H1 (cell line): ENCODE data around the gene CYP2W1. TPM values are rescaled to one million over a fixed set of nuclear protein-coding genes. Genes with fewer than 3 reads are reported as not detected.

Source experiments
- ATF3 ChIP-seq: IDR thresholded peaks from 2 replicates; pipeline ENCODE4 v1.6.1; 2011; ENCODE audit warnings: low read depth, mild to moderate bottlenecking, low read length; ENCODE audit not compliant: insufficient read depth
- BCL11A ChIP-seq, 2 experiments: IDR thresholded peaks; one replicate each; pipeline ENCODE4 v1.6.1; 2011; ENCODE audit warnings: low read depth in 2 of 2, low read length in 2 of 2, mild to moderate bottlenecking in 2 of 2
- CEBPB ChIP-seq: IDR thresholded peaks from 2 replicates; pipeline ENCODE4 v1.6.1; 2012; ENCODE audit warnings: low read depth, low read length
- CREB1 ChIP-seq: IDR thresholded peaks from 2 replicates; pipeline ENCODE4 v1.6.1; 2012; ENCODE audit warnings: inconsistent platforms
- ZNF274 ChIP-seq: IDR thresholded peaks from 2 replicates; pipeline ENCODE4 v1.7.0; 2012; ENCODE audit warnings: low read length, borderline replicate concordance; ENCODE audit errors: extremely low read depth
- polyA plus RNA-seq, 7 experiments: library from polyadenylated mRNA; depleted of rRNA in 3 of 7; stranded (reverse) in 5 of 7; unstranded in 2 of 7; fragments of >200 nt in 5 of 7; fragments of 200-250 nt in 2 of 7; gene quantifications; 1 replicate in 5 of 7; 2 replicates in 1 of 7; 4 replicates in 1 of 7; pipeline versions ENCODE4 v1.2.1 to v1.2.3, GENCODE V29; 2011 to 2013; ENCODE audit warnings: missing spikeins in 2 of 7, mixed read lengths in 2 of 7
- total RNA-seq: library from RNA; stranded (reverse); fragmentation: NEBNext Ultra II Directional; extraction: Animal tissue kit (Norgen Biotek cat#: 25700); gene quantifications from 2 replicates; pipeline ENCODE4 v1.2.1, GENCODE V29; 2021

Gene CYP2W1
- total and polyA plus RNA-seq, 2 of the 8 experiments (the other 6 are each of a cell fraction or from before 2014, with no cell fraction given), result not detected

GRCh38 chr7:1029637-1030443, 46.9 kb downstream of the CYP2W1 start (continued):
- TF ChIP-seq ZNF274 (no peak), ATF3 (no peak), CREB1 (no peak), CEBPB (no peak), BCL11A (IDR thresholded peaks at IDR 0.05; ENCODE audit: low read depth in 2 of 2, low read length in 2 of 2) (no peak)
- TF ChIP-seq, all 59 proteins: peak for 0
